HCT116 (cell line): Measurements from ENCODE around the gene AUTS2.

Experiments used
- CEBPB ChIP-seq: IDR thresholded peaks from 2 replicates; pipeline ENCODE4 v1.6.1; 2012; ENCODE audit warnings: low read depth
- EZH2 ChIP-seq: fragments of 200-600 bp; sonication (generic); IDR thresholded peaks from 2 replicates; pipeline ENCODE4 v1.6.1; 2017; ENCODE audit warnings: antibody characterized with exemption, mixed run types
- POLR2AphosphoS5 ChIP-seq: IDR thresholded peaks from 2 replicates; pipeline ENCODE4 v1.6.1; 2011; ENCODE audit warnings: mild to moderate bottlenecking, low read depth, low read length, moderate library complexity
- ZNF274 ChIP-seq: fragments of 200-500 bp; sonication (Bioruptor generic); IDR thresholded peaks from 2 replicates; pipeline ENCODE4 v1.6.1; 2014; ENCODE audit warnings: mild to moderate bottlenecking, low read depth, low read length, inconsistent platforms
- TF ChIP-seq, protein P1 (sequence below): IDR thresholded peaks from 2 replicates; pipeline ENCODE4 v1.6.1; 2012; ENCODE audit warnings: low read depth
- TF ChIP-seq, protein P2 (sequence below), 3 experiments: fragments of 200-600 bp in 1 of 3; sonication (generic) in 1 of 3; IDR thresholded peaks in 2 of 3; conservative IDR thresholded peaks in 1 of 3; 2 replicates each; pipeline ENCODE4 v1.5.1; 2012 to 2017; ENCODE audit warnings: low read depth in 2 of 3, low read length in 2 of 3, antibody characterized with exemption in 1 of 3, borderline replicate concordance in 1 of 3, control low read depth in 1 of 3, mild to moderate bottlenecking in 1 of 3, mixed read lengths in 1 of 3, mixed run types in 1 of 3, moderate library complexity in 1 of 3; ENCODE audit not compliant: insufficient read depth in 1 of 3
- TF ChIP-seq, protein P3 (sequence below): IDR thresholded peaks from 2 replicates; pipeline ENCODE4 v1.6.1; 2012
- TF ChIP-seq, protein P4 (sequence below): IDR thresholded peaks from 2 replicates; pipeline ENCODE4 v1.6.1; 2012

DNA sequence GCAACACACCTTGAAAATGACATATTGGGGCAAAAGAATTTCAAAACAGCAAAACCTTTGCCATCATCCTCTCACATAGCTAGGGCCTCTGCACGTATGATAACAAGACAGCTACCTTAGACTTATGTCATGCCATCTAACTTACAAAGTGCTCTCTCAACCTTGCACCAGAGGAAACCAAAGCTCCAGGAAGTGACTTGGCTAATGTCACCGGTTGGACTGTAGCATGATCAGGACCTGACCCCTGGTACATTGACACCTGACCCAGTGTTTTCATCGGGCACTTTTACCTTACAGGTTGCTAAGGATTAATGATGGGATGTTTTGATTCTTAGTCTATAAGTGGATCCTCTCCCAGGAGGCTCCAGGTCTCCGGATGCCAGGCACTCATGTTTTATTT is 1003.8 kb downstream of the AUTS2 start:
- TF ChIP-seq, protein P1, sequence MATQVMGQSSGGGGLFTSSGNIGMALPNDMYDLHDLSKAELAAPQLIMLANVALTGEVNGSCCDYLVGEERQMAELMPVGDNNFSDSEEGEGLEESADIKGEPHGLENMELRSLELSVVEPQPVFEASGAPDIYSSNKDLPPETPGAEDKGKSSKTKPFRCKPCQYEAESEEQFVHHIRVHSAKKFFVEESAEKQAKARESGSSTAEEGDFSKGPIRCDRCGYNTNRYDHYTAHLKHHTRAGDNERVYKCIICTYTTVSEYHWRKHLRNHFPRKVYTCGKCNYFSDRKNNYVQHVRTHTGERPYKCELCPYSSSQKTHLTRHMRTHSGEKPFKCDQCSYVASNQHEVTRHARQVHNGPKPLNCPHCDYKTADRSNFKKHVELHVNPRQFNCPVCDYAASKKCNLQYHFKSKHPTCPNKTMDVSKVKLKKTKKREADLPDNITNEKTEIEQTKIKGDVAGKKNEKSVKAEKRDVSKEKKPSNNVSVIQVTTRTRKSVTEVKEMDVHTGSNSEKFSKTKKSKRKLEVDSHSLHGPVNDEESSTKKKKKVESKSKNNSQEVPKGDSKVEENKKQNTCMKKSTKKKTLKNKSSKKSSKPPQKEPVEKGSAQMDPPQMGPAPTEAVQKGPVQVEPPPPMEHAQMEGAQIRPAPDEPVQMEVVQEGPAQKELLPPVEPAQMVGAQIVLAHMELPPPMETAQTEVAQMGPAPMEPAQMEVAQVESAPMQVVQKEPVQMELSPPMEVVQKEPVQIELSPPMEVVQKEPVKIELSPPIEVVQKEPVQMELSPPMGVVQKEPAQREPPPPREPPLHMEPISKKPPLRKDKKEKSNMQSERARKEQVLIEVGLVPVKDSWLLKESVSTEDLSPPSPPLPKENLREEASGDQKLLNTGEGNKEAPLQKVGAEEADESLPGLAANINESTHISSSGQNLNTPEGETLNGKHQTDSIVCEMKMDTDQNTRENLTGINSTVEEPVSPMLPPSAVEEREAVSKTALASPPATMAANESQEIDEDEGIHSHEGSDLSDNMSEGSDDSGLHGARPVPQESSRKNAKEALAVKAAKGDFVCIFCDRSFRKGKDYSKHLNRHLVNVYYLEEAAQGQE: no peak
- TF ChIP-seq, protein P2, sequence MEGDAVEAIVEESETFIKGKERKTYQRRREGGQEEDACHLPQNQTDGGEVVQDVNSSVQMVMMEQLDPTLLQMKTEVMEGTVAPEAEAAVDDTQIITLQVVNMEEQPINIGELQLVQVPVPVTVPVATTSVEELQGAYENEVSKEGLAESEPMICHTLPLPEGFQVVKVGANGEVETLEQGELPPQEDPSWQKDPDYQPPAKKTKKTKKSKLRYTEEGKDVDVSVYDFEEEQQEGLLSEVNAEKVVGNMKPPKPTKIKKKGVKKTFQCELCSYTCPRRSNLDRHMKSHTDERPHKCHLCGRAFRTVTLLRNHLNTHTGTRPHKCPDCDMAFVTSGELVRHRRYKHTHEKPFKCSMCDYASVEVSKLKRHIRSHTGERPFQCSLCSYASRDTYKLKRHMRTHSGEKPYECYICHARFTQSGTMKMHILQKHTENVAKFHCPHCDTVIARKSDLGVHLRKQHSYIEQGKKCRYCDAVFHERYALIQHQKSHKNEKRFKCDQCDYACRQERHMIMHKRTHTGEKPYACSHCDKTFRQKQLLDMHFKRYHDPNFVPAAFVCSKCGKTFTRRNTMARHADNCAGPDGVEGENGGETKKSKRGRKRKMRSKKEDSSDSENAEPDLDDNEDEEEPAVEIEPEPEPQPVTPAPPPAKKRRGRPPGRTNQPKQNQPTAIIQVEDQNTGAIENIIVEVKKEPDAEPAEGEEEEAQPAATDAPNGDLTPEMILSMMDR (IDR thresholded peaks at IDR 0.05 in 2 of 3, conservative IDR thresholded peaks at IDR 0.05 in 1 of 3; ENCODE audit: borderline replicate concordance in 1 of 3, insufficient read depth in 1 of 3, low read depth in 2 of 3, low read length in 2 of 3): no peak
- TF ChIP-seq, protein P3, sequence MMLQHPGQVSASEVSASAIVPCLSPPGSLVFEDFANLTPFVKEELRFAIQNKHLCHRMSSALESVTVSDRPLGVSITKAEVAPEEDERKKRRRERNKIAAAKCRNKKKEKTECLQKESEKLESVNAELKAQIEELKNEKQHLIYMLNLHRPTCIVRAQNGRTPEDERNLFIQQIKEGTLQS: no peak
- TF ChIP-seq, protein P4, sequence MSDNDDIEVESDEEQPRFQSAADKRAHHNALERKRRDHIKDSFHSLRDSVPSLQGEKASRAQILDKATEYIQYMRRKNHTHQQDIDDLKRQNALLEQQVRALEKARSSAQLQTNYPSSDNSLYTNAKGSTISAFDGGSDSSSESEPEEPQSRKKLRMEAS: no peak
- TF ChIP-seq EZH2 (no peak), CEBPB (no peak), POLR2AphosphoS5 (no peak), ZNF274 (no peak)
